HG02678 (cell line): ENCODE data around the gene DOCK2.
"Not testable (repeated sequence)": the region's sequence is repeated elsewhere in the genome, so short reads cannot be mapped to it uniquely, and the experiment has no call there.

ENCODE experiments used
- ATAC-seq: cut with Tn5 transposase; IDR thresholded peaks from one replicate; pipeline ENCODE4 v1.9.1; 2021; ENCODE audit warnings: mild to moderate bottlenecking, moderate library complexity; ENCODE audit not compliant: unreplicated experiment

Gene DOCK2

GRCh38 chr5:169781420-169782345, 144.6 kb downstream of the DOCK2 start:
- ATAC-seq: no peak

GRCh38 chr5:169785771-169786618, 148.9 kb downstream of the DOCK2 start:
- ATAC-seq: no peak

GRCh38 chr5:169788168-169788567, 151.1 kb downstream of the DOCK2 start:
- ATAC-seq: no peak

GRCh38 chr5:169789417-169789940, 152.4 kb downstream of the DOCK2 start:
- no peak for ATAC-seq

- no peak for ATAC-seq
These were observed 154.2 kb downstream of the DOCK2 start for GRCh38 chr5:169791251-169791650.

GRCh38 chr5:169795338-169795737, 158.3 kb downstream of the DOCK2 start:
- ATAC-seq: no peak

GRCh38 chr5:169796731-169797130, 159.7 kb downstream of the DOCK2 start:
- ATAC-seq: no peak

GRCh38 chr5:169797577-169797976, 160.5 kb downstream of the DOCK2 start:
- ATAC-seq: no peak

GRCh38 chr5:169798438-169798837, 161.4 kb downstream of the DOCK2 start:
- ATAC-seq: no peak

GRCh38 chr5:169798906-169799660, 162.0 kb downstream of the DOCK2 start:
- no peak for ATAC-seq

GRCh38 chr5:169801324-169801777, 164.3 kb downstream of the DOCK2 start:
- no peak for ATAC-seq

- no peak for ATAC-seq
These were observed 164.7 kb downstream of the DOCK2 start for GRCh38 chr5:169801781-169802180.

- no peak for ATAC-seq
These were observed 166.3 kb downstream of the DOCK2 start for GRCh38 chr5:169803077-169803981.

- ATAC-seq: no peak
These were observed 167.8 kb downstream of the DOCK2 start for GRCh38 chr5:169804861-169805260.

GRCh38 chr5:169805527-169805934, 168.5 kb downstream of the DOCK2 start:
- peak; percentile 85 for ATAC-seq

GRCh38 chr5:169805937-169806700, 169.0 kb downstream of the DOCK2 start:
- peak; percentile 56 for ATAC-seq

- ATAC-seq: no peak
These were observed 171.1 kb downstream of the DOCK2 start for GRCh38 chr5:169808118-169808581.

- ATAC-seq: not testable (repeated sequence)
These were observed 171.8 kb downstream of the DOCK2 start for GRCh38 chr5:169808880-169809279.

GRCh38 chr5:169809281-169809680, 172.2 kb downstream of the DOCK2 start:
- ATAC-seq: no peak
